Right ventricle myocardium inferior (tissue), 1 donor: ENCODE results near the gene S100A14. TPM values are rescaled to one million over a fixed set of nuclear protein-coding genes. Genes with fewer than 3 reads are reported as not detected.

Experiments used
- ATAC-seq: fragments of 200-7000 bp; cut with Tn5 transposase; one replicate; pipeline ENCODE4 v1.9.1; 2020; ENCODE audit warnings: mild to moderate bottlenecking, moderate library complexity
- DNase-seq: peaks from one replicate; pipeline ENCODE4 v3.0.0; 2021; ENCODE audit errors: missing footprints
- intact Hi-C: fragments of 100-400 bp; cut with DNase I; formaldehyde crosslinking; loops from one replicate; pipeline ENCODE4 v1.11.0; 2022
- total RNA-seq: library from RNA; stranded (reverse); fragmentation: NEBNext Ultra II Directional; extraction: Animal tissue kit (Norgen Biotek cat#: 25700); gene quantifications from one replicate; pipeline ENCODE4 v1.2.1, GENCODE V29; 2021
- donor health status: DM: no; HTN: yes; CAD: no; lungs with severe emphysema.

The S100A14 gene
- total RNA-seq, 1 donor from 2014 or later, result 6.3 TPM

DNA sequence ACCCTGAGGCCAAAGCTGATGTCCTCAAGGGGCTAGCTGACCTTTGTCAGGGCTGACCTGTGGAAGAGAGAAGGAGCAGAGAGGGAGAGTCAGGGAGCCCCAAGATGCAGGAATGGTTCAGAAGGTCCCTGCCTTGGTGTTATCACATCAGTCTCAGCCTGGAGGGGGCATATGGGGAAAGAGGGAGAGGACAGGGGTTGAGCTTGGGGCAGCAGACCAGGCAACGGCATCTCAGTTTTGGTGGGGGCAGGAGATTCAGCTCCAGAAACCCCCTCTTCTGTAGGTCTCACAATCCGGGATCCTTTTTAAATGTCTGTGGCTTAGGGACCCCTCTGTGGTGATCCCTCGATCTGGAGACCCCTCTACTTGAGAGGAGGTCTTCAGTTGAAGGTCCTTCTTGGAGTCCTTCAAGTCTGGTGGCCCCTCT, 10.4 kb upstream of the S100A14 start:
- ATAC-seq, result no peak
- intact Hi-C loops, result no loop called here
- no peak for DNase-seq

- ATAC-seq (no peak), DNase-seq (no peak)
- intact Hi-C loops, result no loop called here
Observed at GRCh38 chr1:153624965-153625611, 9.0 kb upstream of the S100A14 start.

GRCh38 chr1:153623101-153623500, 7.0 kb upstream of the S100A14 start:
- ATAC-seq, result no peak
- intact Hi-C loops, result no loop called here
- no peak for DNase-seq

- ATAC-seq, result no peak
- DNase-seq, result no peak
- intact Hi-C loops, result no loop called here
Observed at GRCh38 chr1:153619171-153619570, 3.0 kb upstream of the S100A14 start.

GRCh38 chr1:153617663-153618062, 1.5 kb upstream of the S100A14 start:
- no peak for DNase-seq
- intact Hi-C loops, result no loop called here

DNA sequence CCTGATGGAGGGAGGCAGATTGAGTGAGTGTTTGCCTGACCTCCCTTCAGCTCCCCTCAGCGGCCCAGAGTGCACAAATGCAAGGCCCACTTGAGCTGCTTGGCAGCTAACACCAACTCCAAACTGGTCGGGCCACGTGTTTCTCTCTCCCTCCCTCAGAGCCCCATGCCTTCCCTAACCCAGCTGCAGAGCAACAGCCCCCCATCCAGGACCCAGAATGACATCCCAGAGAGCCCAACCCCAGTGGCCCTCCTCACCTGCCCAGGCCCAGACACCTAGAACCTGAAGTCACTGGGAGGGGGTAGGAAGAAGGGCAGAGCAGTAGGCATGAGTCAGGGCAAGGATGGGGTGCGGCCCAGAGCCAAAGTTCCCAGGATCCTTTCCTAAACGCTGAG, 789 bp upstream of the S100A14 start:
- intact Hi-C loops, result no loop called here
- peak; percentile 45 for DNase-seq
- ATAC-seq, result peak; percentile 46

More at GRCh38 chr1:153617663-153618062, 1.5 kb upstream of the S100A14 start:
- no peak for ATAC-seq

DNA sequence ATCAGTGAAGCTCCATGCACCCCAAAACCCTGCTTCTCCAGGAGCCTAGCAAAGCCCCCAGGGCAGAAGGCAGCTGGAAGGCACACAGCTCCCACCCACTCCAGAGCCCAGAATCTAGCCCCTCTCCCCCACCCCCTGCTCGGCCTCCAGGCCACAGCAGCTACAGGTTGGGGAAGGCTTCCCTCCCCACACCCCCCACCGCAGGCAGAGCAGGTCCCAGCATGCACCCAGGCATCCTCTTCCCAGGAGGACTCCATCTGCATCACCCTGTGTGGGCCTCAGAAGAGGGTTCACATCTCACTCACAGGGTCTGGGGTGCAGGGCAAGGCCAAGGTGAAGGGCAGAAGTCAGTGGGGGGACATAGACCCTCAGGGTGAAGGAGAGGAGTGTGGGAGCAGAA, 719 bp downstream of the S100A14 start:
- ATAC-seq (no peak), DNase-seq (no peak)
- intact Hi-C loops, result no loop called here

DNA sequence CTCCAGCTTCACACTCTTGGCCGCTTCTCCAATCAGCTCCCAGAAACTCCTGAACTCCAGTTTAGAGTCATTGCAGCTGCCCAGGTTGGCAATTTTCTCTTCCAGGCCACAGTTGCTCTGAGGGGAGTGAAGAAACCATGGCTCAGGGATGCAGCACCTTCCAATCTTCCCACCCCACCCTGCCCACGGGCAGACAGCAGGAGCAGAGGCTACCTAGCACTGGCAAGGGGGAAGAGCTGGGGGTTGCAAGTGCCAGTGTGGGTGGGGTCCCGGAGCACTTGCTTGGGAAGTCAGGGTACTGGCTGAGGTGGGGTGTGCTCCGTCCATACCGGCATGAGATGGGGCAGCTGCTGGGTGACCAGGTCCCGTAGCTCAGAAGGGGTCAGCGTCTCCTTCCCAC, 1.2 kb downstream of the S100A14 start:
- DNase-seq, result no peak
- no peak for ATAC-seq
- intact Hi-C loops, result loop anchor here (5.0 kb wide), 1 partner anchor 43 kb away; no protein-coding TSS in a partner anchor

GRCh38 chr1:153614189-153614900, 1.8 kb downstream of the S100A14 start:
- peak; percentile 41 for DNase-seq
- ATAC-seq, result no peak
- intact Hi-C loops, result loop anchor here (5.0 kb wide), 1 partner anchor 42 kb away; no protein-coding TSS in a partner anchor

- no peak for DNase-seq
- ATAC-seq, result no peak
- intact Hi-C loops, result loop anchor here (2.0 to 5.0 kb wide), 2 partner anchors 15 to 41 kb away; partner anchors contain the start of gene S100A1
Observed at GRCh38 chr1:153613406-153613805, 2.7 kb downstream of the S100A14 start.

- intact Hi-C loops, result loop anchor here (2.0 to 5.0 kb wide), 2 partner anchors 16 to 41 kb away; partner anchors contain the start of gene S100A1
- ATAC-seq, result peak; percentile 91
- peak; percentile 81 for DNase-seq
Observed at GRCh38 chr1:153612755-153613331, 3.3 kb downstream of the S100A14 start, which contains the start of gene S100A16. S100A16 (minus strand) TSS chr1:153613137; CDS start chr1:153608151, 4,986 bp downstream.

DNA sequence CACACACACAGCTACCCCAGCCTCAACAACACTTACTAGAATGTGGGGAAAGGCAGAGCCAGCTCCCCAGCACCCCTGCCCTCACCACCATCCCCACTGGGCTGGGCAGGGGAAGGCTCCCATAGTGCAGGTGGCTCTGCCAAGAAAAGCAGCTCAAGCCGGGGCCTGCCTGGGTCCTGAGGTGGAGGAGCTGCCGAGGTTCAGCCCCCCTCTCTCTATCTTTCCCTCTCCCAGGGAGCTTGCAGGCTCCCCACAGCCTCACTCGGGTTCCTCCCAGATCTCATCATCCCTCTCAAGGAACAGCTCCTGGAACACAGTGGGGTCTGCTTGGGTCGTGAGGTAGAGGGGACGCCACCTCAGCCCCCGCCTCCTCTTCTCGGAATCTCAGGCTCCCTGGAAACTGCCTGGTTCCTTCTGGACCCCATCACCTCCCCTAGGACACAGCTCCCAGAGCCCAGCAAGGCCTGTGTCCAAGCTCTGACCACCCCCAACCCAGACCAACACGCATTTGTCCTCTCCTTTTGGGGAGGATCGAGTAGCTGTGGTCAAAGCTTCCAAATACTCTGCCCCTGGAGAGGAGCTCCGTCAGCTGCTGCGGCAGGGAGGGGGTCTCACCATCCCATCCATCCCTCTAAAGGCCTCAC, 3.9 kb downstream of the S100A14 start:
- peak; percentile 55 for DNase-seq
- intact Hi-C loops, result loop anchor here (2.0 to 5.0 kb wide), 2 partner anchors 17 to 40 kb away; partner anchors contain the start of gene S100A1
- no peak for ATAC-seq

GRCh38 chr1:153611356-153611755, 4.8 kb downstream of the S100A14 start:
- no peak for DNase-seq
- intact Hi-C loops, result loop anchor here (5.0 kb wide), 1 partner anchor 39 kb away; no protein-coding TSS in a partner anchor
- no peak for ATAC-seq

DNA sequence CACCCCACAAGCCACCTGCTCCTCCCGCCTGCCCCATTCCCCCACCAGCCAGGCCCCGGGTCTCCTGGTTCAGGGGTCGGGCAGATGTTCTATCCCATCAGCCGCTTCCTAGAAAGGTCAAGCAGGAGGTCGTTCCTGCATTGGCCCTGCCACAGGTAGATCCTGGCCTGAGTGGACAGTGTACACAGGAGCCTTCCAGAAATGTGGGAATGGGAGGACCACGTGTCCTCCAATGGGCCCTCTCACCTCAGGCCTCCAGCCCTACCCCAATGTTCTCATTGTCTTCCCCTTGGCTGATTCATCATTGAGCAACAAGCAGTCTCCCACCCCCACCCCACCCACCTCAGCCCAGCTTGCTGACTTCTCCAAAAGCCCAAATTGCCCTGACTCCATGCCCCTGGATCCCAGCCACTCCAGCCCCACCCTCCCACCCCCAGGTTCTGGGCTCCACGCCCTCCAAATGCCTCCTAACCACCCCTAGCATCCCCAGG, 5.3 kb downstream of the S100A14 start:
- ATAC-seq, result no peak
- intact Hi-C loops, result loop anchor here (5.0 kb wide), 1 partner anchor 39 kb away; no protein-coding TSS in a partner anchor

DNA sequence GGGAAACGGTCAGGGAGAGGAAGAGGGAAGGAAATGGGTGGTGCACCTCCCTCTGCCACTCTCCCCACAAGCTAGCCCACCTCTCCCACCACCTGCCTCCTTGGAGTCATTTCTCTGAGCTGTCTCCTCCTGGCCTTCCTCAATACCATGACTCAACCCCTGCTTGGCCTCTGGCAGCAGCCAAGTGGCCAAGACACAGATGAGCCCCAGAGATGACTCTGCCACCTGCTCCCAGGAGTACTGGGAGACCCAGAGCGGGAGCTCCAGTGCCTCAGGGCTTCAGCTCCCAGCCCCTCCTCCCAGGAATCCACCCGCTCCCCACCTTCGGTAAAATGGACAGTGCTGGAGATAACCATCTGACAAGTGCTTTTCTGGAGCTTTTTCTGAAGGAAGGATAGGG, 5.8 kb downstream of the S100A14 start:
- ATAC-seq (no peak), DNase-seq (no peak)
- intact Hi-C loops, result loop anchor here (5.0 kb wide), 1 partner anchor 38 kb away; no protein-coding TSS in a partner anchor

More for the DNA sequence above, 5.3 kb downstream of the S100A14 start:
- DNase-seq, result no peak

- DNase-seq, result no peak
- no peak for ATAC-seq
- intact Hi-C loops, result no loop called here
Observed at GRCh38 chr1:153609585-153609907, 6.6 kb downstream of the S100A14 start.

DNA sequence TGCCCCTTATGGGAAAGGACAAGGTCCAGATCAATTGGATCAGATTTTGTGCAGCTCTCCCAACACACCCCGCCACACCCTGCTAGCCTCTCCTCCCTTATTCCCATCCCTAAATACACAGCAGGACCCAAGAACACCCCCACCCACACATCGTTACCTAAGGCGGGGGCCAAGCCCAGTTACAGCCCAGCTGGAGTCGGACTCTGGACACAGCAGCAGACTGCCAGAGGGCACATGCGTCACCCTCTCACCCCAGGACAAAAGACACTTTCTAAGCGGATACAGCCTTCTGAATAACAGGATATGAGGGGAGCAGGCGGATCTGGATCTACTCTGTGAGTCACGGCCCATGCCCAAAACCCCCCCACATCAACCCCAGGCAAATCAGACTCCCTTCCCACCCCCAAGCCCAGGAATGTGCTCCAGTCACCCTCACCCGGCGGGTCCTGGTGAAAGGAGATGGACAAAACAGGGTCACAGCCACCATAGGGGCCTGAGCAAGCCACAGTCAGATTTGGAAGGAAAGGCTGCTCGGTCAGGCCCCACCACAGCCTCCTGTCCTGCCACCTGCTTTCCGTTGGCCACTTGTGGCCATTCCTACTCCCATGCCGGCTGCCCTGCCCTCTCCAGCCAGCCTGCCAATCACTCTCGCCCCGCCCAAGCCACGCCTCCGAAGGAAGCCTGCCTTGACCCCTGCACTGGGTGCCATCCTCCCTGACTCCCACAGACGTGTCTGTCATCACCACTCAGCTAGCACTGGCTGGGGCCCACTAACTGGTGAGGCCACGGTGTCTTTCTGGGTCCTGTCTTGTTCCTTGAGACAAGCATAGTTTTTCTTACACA, 7.2 kb downstream of the S100A14 start:
- ATAC-seq (peak; percentile 59), DNase-seq (peak; percentile 82)
- intact Hi-C loops, result no loop called here

DNA sequence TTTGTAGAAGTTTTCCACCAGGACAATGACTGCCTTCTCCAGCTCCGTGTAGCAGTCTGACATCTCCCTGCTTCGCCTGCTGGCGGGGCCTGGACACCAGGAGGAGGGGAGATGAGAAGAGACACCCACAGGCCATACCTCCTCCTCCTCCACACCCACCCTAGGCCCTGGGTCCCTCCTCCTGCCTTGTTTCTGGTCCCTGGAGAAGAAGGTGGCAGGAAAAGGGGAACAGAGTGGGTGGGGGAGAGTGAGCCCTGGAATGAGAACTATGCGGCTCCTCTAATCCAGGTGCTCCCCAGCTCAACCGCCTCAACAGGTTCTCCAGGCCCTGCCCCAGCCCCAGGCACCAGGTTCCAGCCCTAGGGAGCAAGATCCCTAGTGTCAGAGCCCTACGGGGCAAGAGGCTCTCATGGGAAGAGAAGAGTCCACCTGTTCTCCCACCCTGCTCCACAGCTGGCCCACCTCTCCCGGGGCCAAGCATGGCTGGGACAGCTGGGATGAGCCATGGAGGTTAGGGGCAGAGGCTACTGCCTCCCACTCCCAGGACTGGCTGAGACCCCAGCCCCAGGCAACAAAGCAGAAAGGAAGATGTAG, 7.9 kb downstream of the S100A14 start:
- DNase-seq (no peak), ATAC-seq (no peak)
- intact Hi-C loops, result no loop called here
